H9 (cell line): Measurements from ENCODE around the gene CDH22. TPM values are rescaled to one million over a fixed set of nuclear protein-coding genes. Genes with fewer than 3 reads are reported as not detected.

ENCODE experiments used
- DNase-seq: peaks from one replicate; pipeline ENCODE4 v3.0.0-alpha.2; 2017
- H2AFZ ChIP-seq: one replicate; pipeline ENCODE4 v1.6.1; 2013; ENCODE audit warnings: mild to moderate bottlenecking, low read length, control low read depth, moderate library complexity
- H2AK5ac ChIP-seq: 2 replicates; pipeline ENCODE4 v1.6.1; 2013; ENCODE audit warnings: low read length, control low read depth, mixed read lengths; ENCODE audit not compliant: insufficient read length
- H2BK120ac ChIP-seq: one replicate; pipeline ENCODE4 v1.6.1; 2013; ENCODE audit warnings: low read depth, mild to moderate bottlenecking, low read length, control low read depth, inconsistent platforms; ENCODE audit not compliant: poor library complexity, severe bottlenecking
- H2BK12ac ChIP-seq: 2 replicates; pipeline ENCODE4 v1.6.1; 2013; ENCODE audit warnings: low read length, control low read depth, mixed read lengths, low read depth; ENCODE audit not compliant: insufficient read length
- H2BK15ac ChIP-seq: 2 replicates; pipeline ENCODE4 v1.6.1; 2013; ENCODE audit warnings: low read depth, low read length, control low read depth
- H2BK20ac ChIP-seq: one replicate; pipeline ENCODE4 v1.6.1; 2013; ENCODE audit warnings: low read depth, mild to moderate bottlenecking, low read length, control low read depth, inconsistent platforms; ENCODE audit not compliant: poor library complexity, severe bottlenecking
- H2BK5ac ChIP-seq: 2 replicates; pipeline ENCODE4 v1.6.1; 2013; ENCODE audit warnings: low read length, control low read depth, mixed read lengths; ENCODE audit not compliant: insufficient read length
- H3K14ac ChIP-seq: 2 replicates; pipeline ENCODE4 v1.6.1; 2013; ENCODE audit warnings: low read length, control low read depth; ENCODE audit not compliant: insufficient read depth
- H3K18ac ChIP-seq: 2 replicates; pipeline ENCODE4 v1.6.1; 2013; ENCODE audit warnings: low read depth, mild to moderate bottlenecking, mixed read lengths, low read length, control low read depth; ENCODE audit not compliant: insufficient read length
- H3K23ac ChIP-seq: 2 replicates; pipeline ENCODE4 v1.6.1; 2013; ENCODE audit warnings: low read length, control low read depth, mixed read lengths, low read depth; ENCODE audit not compliant: insufficient read length
- H3K23me2 ChIP-seq: 2 replicates; pipeline ENCODE4 v1.6.1; 2013; ENCODE audit warnings: low read depth, mild to moderate bottlenecking, mixed read lengths, low read length, control low read depth; ENCODE audit not compliant: insufficient read length, poor library complexity, severe bottlenecking
- H3K27ac ChIP-seq: 2 replicates; pipeline ENCODE4 v1.5.1; 2013; ENCODE audit warnings: low read length, control low read depth, mixed read lengths, low read depth; ENCODE audit not compliant: insufficient read length
- H3K27me3 ChIP-seq: 2 replicates; pipeline ENCODE4 v1.6.1; 2013; ENCODE audit warnings: low read length, control low read depth, inconsistent platforms; ENCODE audit not compliant: insufficient read depth
- H3K4ac ChIP-seq: 2 replicates; pipeline ENCODE4 v1.6.1; 2013; ENCODE audit warnings: low read depth, mild to moderate bottlenecking, control low read depth, inconsistent platforms, low read length, moderate library complexity
- H3K4me1 ChIP-seq: 2 replicates; pipeline ENCODE4 v1.6.1; 2013; ENCODE audit warnings: low read length, control low read depth, inconsistent platforms; ENCODE audit not compliant: insufficient read depth
- H3K4me2 ChIP-seq: 2 replicates; pipeline ENCODE4 v1.6.1; 2013; ENCODE audit warnings: low read length, control low read depth, mixed read lengths; ENCODE audit not compliant: insufficient read length, insufficient read depth
- H3K56ac ChIP-seq: 2 replicates; pipeline ENCODE4 v1.6.1; 2013; ENCODE audit warnings: low read depth, mild to moderate bottlenecking, mixed read lengths, low read length, control low read depth; ENCODE audit not compliant: insufficient read length
- H3K79me1 ChIP-seq: 2 replicates; pipeline ENCODE4 v1.6.1; 2013; ENCODE audit warnings: low read depth, mild to moderate bottlenecking, moderate library complexity, low read length, control low read depth, inconsistent platforms; ENCODE audit not compliant: insufficient read depth, poor library complexity, severe bottlenecking
- H3K79me2 ChIP-seq: 2 replicates; pipeline ENCODE4 v1.6.1; 2013; ENCODE audit warnings: low read length, control low read depth, inconsistent platforms; ENCODE audit not compliant: insufficient read depth
- H3K9ac ChIP-seq: 2 replicates; pipeline ENCODE4 v1.6.1; 2013; ENCODE audit warnings: low read length, control low read depth, mixed read lengths; ENCODE audit not compliant: insufficient read length; ENCODE audit errors: extremely low read depth
- H3K9me3 ChIP-seq: one replicate; pipeline ENCODE4 v1.6.1; 2013; ENCODE audit warnings: low read depth, low read length, inconsistent platforms; ENCODE audit not compliant: control insufficient read depth
- H3T11ph ChIP-seq: one replicate; pipeline ENCODE4 v1.6.1; 2013; ENCODE audit warnings: mild to moderate bottlenecking, low read length, control low read depth, inconsistent platforms
- H4K20me1 ChIP-seq: one replicate; pipeline ENCODE4 v1.6.1; 2013; ENCODE audit not compliant: control insufficient read depth, insufficient read length, insufficient read depth
- H4K5ac ChIP-seq: 2 replicates; pipeline ENCODE4 v1.6.1; 2013; ENCODE audit warnings: low read depth, mild to moderate bottlenecking, mixed read lengths, low read length, control low read depth; ENCODE audit not compliant: insufficient read length
- H4K8ac ChIP-seq: replicated peaks from 2 replicates; pipeline ENCODE4 v1.6.1; 2013; ENCODE audit warnings: low read length, control low read depth, mixed read lengths, low read depth; ENCODE audit not compliant: insufficient read length
- H4K91ac ChIP-seq: 2 replicates; pipeline ENCODE4 v1.6.1; 2013; ENCODE audit warnings: low read depth, mild to moderate bottlenecking, moderate library complexity, mixed read lengths, low read length, control low read depth; ENCODE audit not compliant: insufficient read length
- H3K27ac Mint-ChIP-seq, 3 experiments: 2 replicates in 2 of 3; 3 replicates in 1 of 3; pipeline ENCODE4 v1.8.0; 2020 to 2021; ENCODE audit warnings: mixed read lengths in 3 of 3, mild to moderate bottlenecking in 1 of 3, moderate library complexity in 1 of 3
- H3K27me3 Mint-ChIP-seq: 2 replicates; pipeline ENCODE4 v1.8.0; 2021; ENCODE audit warnings: low read depth, mild to moderate bottlenecking, moderate library complexity, mixed read lengths
- H3K36me3 Mint-ChIP-seq, 3 experiments: 2 replicates in 2 of 3; 3 replicates in 1 of 3; pipeline ENCODE4 v1.8.0; 2020 to 2021; ENCODE audit warnings: low read depth in 3 of 3, mixed read lengths in 3 of 3; ENCODE audit not compliant: insufficient read depth in 1 of 3
- H3K4me1 Mint-ChIP-seq, 2 experiments: 2 replicates each; pipeline ENCODE4 v1.8.0; 2020; ENCODE audit warnings: mixed read lengths in 2 of 2
- H3K4me3 Mint-ChIP-seq, 2 experiments: 2 replicates in 1 of 2; 3 replicates in 1 of 2; pipeline ENCODE4 v1.8.0; 2020 to 2021; ENCODE audit warnings: mild to moderate bottlenecking in 2 of 2, mixed read lengths in 2 of 2, moderate library complexity in 1 of 2
- H3K9me3 Mint-ChIP-seq, 2 experiments: 2 replicates in 1 of 2; 3 replicates in 1 of 2; pipeline ENCODE4 v1.8.0; 2020; ENCODE audit warnings: mild to moderate bottlenecking in 2 of 2, mixed read lengths in 2 of 2, moderate library complexity in 1 of 2
- WGBS: extraction: QIAGEN DNeasy Blood & Tissue Kit; methylation state at CpG from one replicate; pipeline ENCODE4 v1.1.7; 2013; ENCODE audit warnings: missing lambda C conversion rate, low lambda C conversion rate, mixed read lengths; ENCODE audit not compliant: insufficient read length; ENCODE audit errors: extremely low coverage; 5-methylcytosine and 5-hydroxymethylcytosine counted together
- total RNA-seq: library from RNA; stranded (reverse); gene quantifications from 2 replicates; pipeline ENCODE4 v1.2.1, GENCODE V29; 2021
- TF ChIP-seq, protein P1 (sequence below): fragments of 200-600 bp; sonication (generic); conservative IDR thresholded peaks from 3 replicates; pipeline ENCODE4 v1.8.0; 2021; ENCODE audit warnings: antibody characterized with exemption, mild to moderate bottlenecking

CDH22 gene
- total RNA-seq, 1 experiment from 2014 or later = not detected

DNA sequence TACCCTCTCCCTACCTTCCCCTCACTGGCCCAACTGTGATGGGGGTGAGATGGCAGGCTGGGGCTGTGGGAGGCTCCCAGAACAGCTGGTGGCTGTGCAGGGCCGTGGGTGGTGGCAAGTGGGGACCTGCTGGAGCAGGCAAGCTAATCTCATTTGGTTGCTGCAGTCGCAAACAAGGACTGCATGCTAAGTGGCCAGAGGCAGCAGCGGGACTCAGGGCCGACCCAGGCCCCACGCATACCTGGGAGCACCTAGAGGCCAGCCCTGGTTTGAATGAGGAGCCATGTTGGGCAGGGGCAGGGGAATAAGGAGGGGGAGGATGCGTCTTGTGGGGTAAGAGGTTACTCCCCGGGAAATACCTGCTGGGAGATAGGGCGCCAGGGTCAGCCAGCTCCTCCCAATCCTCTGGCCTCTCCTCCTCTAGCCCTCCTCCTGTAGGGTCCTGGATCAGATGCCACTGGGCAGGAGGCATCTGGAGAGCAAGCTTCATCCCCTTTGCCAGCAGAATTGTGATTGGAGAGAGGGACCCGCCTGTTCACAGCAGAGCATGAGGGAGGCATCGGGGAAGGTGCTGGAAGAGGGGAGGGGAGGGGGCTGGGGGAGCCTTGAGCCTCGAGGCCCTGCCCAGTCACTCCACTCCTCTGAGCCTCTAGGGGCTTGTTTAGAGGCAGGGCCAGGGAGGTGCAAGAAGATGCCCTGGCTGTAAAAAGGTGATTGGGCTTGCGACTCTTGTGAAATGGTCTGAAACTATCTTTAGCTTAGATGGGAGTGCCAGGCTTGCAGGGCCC is 24.3 kb upstream of the CDH22 start:
- Histone ChIP-seq H3T11ph (no peak overlapping the region), H3K79me2 (no peaks in the 10 kb centered on the region), H3K9me3 (no peaks in the 10 kb centered on the region), H3K23ac (no peak overlapping the region), H2BK15ac (no peak overlapping the region), H4K91ac (no peak overlapping the region), H4K20me1 (no peaks in the 10 kb centered on the region), H2BK120ac (no peak overlapping the region), H4K8ac (no peak overlapping the region), H4K5ac (no peak overlapping the region), H3K27me3 (no peaks in the 10 kb centered on the region), H3K14ac (no peak overlapping the region; the same call in 1 of the 2 replicates), H3K27ac (no peak overlapping the region), H2BK20ac (no peak overlapping the region), H3K79me1 (no peaks in the 10 kb centered on the region), H2BK12ac (no peak overlapping the region), H3K4me1 (no peaks in the 10 kb centered on the region), H3K4ac (no peak overlapping the region), H3K23me2 (no peaks in the 10 kb centered on the region), H2AFZ (no peak overlapping the region), H2AK5ac (no peak overlapping the region), H3K56ac (no peak overlapping the region), H3K18ac (no peak overlapping the region), H3K9ac (no peak overlapping the region), H2BK5ac (no peak overlapping the region), H3K4me2 (no peak overlapping the region)
- Mint-ChIP-seq H3K9me3 (no peaks in the 10 kb centered on the region), H3K27ac (no peak overlapping the region), H3K36me3 (no peaks in the 10 kb centered on the region), H3K4me3 (no peak overlapping the region), H3K4me1 (peaks cover 9 to 61% of the 10 kb centered on the region in 2 experiments), H3K27me3 (peaks cover 15% of the 10 kb centered on the region)
- no CpG with 5 or more reads among the region's 12 CpGs for WGBS
- TF ChIP-seq, protein P1, sequence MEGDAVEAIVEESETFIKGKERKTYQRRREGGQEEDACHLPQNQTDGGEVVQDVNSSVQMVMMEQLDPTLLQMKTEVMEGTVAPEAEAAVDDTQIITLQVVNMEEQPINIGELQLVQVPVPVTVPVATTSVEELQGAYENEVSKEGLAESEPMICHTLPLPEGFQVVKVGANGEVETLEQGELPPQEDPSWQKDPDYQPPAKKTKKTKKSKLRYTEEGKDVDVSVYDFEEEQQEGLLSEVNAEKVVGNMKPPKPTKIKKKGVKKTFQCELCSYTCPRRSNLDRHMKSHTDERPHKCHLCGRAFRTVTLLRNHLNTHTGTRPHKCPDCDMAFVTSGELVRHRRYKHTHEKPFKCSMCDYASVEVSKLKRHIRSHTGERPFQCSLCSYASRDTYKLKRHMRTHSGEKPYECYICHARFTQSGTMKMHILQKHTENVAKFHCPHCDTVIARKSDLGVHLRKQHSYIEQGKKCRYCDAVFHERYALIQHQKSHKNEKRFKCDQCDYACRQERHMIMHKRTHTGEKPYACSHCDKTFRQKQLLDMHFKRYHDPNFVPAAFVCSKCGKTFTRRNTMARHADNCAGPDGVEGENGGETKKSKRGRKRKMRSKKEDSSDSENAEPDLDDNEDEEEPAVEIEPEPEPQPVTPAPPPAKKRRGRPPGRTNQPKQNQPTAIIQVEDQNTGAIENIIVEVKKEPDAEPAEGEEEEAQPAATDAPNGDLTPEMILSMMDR = no peak
- no peak for DNase-seq
